Liver (tissue), 9 donors: ENCODE measurements around the gene VOPP1. TPM values are rescaled to one million over a fixed set of nuclear protein-coding genes. Genes with fewer than 3 reads are reported as not detected.

ENCODE experiments used
- DNase-seq: peaks from one replicate; pipeline ENCODE4 v3.0.0-alpha.2; 2017; ENCODE audit warnings: low spot score
- H3K27ac ChIP-seq, 2 donors: one replicate each; pipeline ENCODE4 v1.7.0; 2013; ENCODE audit warnings: inconsistent platforms in 2 of 2, low read length in 2 of 2, control low read depth in 1 of 2, low read depth in 1 of 2, mild to moderate bottlenecking in 1 of 2
- H3K27me3 ChIP-seq, 4 donors: one replicate each; pipeline versions ENCODE4 v1.6.1 to v1.7.0; 2013; ENCODE audit warnings: low read length in 3 of 4, inconsistent platforms in 1 of 4, mild to moderate bottlenecking in 1 of 4, moderate library complexity in 1 of 4; ENCODE audit not compliant: control insufficient read depth in 4 of 4, insufficient read depth in 4 of 4
- H3K36me3 ChIP-seq, 4 donors: one replicate each; pipeline versions ENCODE4 v1.6.1 to v1.7.0; 2013; ENCODE audit warnings: low read length in 3 of 4, mild to moderate bottlenecking in 3 of 4, low read depth in 1 of 4, moderate library complexity in 1 of 4; ENCODE audit not compliant: control insufficient read depth in 4 of 4, insufficient read depth in 3 of 4
- H3K4me1 ChIP-seq, 4 donors: one replicate each; pipeline versions ENCODE4 v1.6.1 to v1.7.0; 2013; ENCODE audit warnings: low read length in 3 of 4, mild to moderate bottlenecking in 3 of 4, moderate library complexity in 1 of 4; ENCODE audit not compliant: control insufficient read depth in 4 of 4, insufficient read depth in 4 of 4
- H3K4me3 ChIP-seq, 3 donors: one replicate each; pipeline versions ENCODE4 v1.6.1 to v1.7.0; 2013; ENCODE audit warnings: low read length in 3 of 3, control low read depth in 1 of 3, low read depth in 1 of 3, mild to moderate bottlenecking in 1 of 3
- H3K9ac ChIP-seq, 2 donors: one replicate each; pipeline ENCODE4 v1.7.0; 2013; ENCODE audit warnings: low read length in 2 of 2, mild to moderate bottlenecking in 2 of 2, moderate library complexity in 2 of 2, control low read depth in 1 of 2, low read depth in 1 of 2
- H3K9me3 ChIP-seq, 4 donors: one replicate each; pipeline versions ENCODE4 v1.6.1 to v1.7.0; 2013; ENCODE audit warnings: low read length in 3 of 4; ENCODE audit not compliant: control insufficient read depth in 4 of 4
- EGR1 ChIP-seq, 2 donors: IDR thresholded peaks; 2 replicates each; pipeline ENCODE4 v1.6.1; 2016 to 2018; ENCODE audit warnings: antibody characterized with exemption in 2 of 2, low read depth in 2 of 2
- FOXA1 ChIP-seq: IDR thresholded peaks from 2 replicates; pipeline ENCODE4 v1.6.1; 2016; ENCODE audit warnings: antibody characterized with exemption
- FOXA2 ChIP-seq: IDR thresholded peaks from 2 replicates; pipeline ENCODE4 v1.6.1; 2016; ENCODE audit warnings: antibody characterized with exemption
- GABPA ChIP-seq, 2 donors: IDR thresholded peaks in 1 of 2; conservative IDR thresholded peaks in 1 of 2; 2 replicates each; pipeline ENCODE4 v1.6.1; 2016; ENCODE audit warnings: antibody characterized with exemption in 2 of 2, mild to moderate bottlenecking in 1 of 2, moderate library complexity in 1 of 2
- HNF4A ChIP-seq, 2 donors: conservative IDR thresholded peaks; 2 replicates each; pipeline ENCODE4 v1.6.1; 2016; ENCODE audit warnings: antibody characterized with exemption in 2 of 2, mild to moderate bottlenecking in 2 of 2
- HNF4G ChIP-seq: IDR thresholded peaks from 2 replicates; pipeline ENCODE4 v1.6.1; 2016; ENCODE audit warnings: antibody characterized with exemption
- JUND ChIP-seq, 2 donors: IDR thresholded peaks; 2 replicates each; pipeline ENCODE4 v1.6.1; 2016; ENCODE audit warnings: antibody characterized with exemption in 2 of 2
- MAX ChIP-seq: IDR thresholded peaks from 2 replicates; pipeline ENCODE4 v1.6.1; 2016; ENCODE audit warnings: antibody characterized with exemption
- NR2F2 ChIP-seq: IDR thresholded peaks from 2 replicates; pipeline ENCODE4 v1.6.1; 2016; ENCODE audit warnings: antibody characterized with exemption
- RAD21 ChIP-seq, 2 donors: IDR thresholded peaks; 2 replicates each; pipeline ENCODE4 v1.6.1; 2016; ENCODE audit warnings: antibody characterized with exemption in 2 of 2, mild to moderate bottlenecking in 2 of 2
- REST ChIP-seq: IDR thresholded peaks from 2 replicates; pipeline ENCODE4 v1.6.1; 2016; ENCODE audit warnings: antibody characterized with exemption, mild to moderate bottlenecking
- RXRA ChIP-seq, 2 donors: IDR thresholded peaks; 2 replicates each; pipeline ENCODE4 v1.6.1; 2017 to 2018; ENCODE audit warnings: antibody characterized with exemption in 2 of 2, mild to moderate bottlenecking in 1 of 2
- SP1 ChIP-seq: IDR thresholded peaks from 2 replicates; pipeline ENCODE4 v1.6.1; 2018; ENCODE audit warnings: antibody characterized with exemption, mild to moderate bottlenecking
- TAF1 ChIP-seq: conservative IDR thresholded peaks from 2 replicates; pipeline ENCODE4 v1.6.1; 2016; ENCODE audit warnings: antibody characterized with exemption, mild to moderate bottlenecking
- YY1 ChIP-seq: IDR thresholded peaks from 2 replicates; pipeline ENCODE4 v1.6.1; 2016; ENCODE audit warnings: antibody characterized with exemption, mild to moderate bottlenecking
- WGBS: extraction: QIAGEN DNeasy Blood & Tissue Kit; methylation state at CpG from one replicate; pipeline ENCODE4 v1.1.7; 2013; 5-methylcytosine and 5-hydroxymethylcytosine counted together
- polyA plus RNA-seq, 2 donors: library from polyadenylated mRNA; stranded (reverse) in 1 of 2; unstranded in 1 of 2; fragments of 200-250 nt in 1 of 2; fragments of >200 nt in 1 of 2; fragmentation: Nextera tagmentation in 1 of 2; extraction: Ambion mirVana in 1 of 2; gene quantifications; one replicate each; pipeline versions ENCODE4 v1.2.1 to v1.2.3, GENCODE V29; 2013 to 2015
- total RNA-seq, 2 donors: library from RNA; depleted of rRNA; stranded (reverse); fragments of >200 nt; gene quantifications; one replicate each; pipeline ENCODE4 v1.2.3, GENCODE V29; 2014
- TF ChIP-seq, protein P1 (sequence below): IDR thresholded peaks from 2 replicates; pipeline ENCODE4 v1.6.1; 2016; ENCODE audit warnings: antibody characterized with exemption
- TF ChIP-seq, protein P2 (sequence below): IDR thresholded peaks from 2 replicates; pipeline ENCODE4 v1.6.1; 2016; ENCODE audit warnings: antibody characterized with exemption
- TF ChIP-seq, protein P3 (sequence below): fragments of 150-350 bp; IDR thresholded peaks from 2 replicates; pipeline ENCODE4 v1.5.1; 2017; ENCODE audit warnings: improper control_type of control experiment, low read depth, low read length; ENCODE audit not compliant: missing input control
- donor health status: healthy.
- donor health status: healthy.
- donor health status: healthy.
- donor health status: healthy.
- donor health status: healthy.

VOPP1 gene
- total and polyA plus RNA-seq, 4 donors: 11.5 to 23.8 (median 21.7) TPM

- 75% methylated on average over 4 of the region's 4 CpGs for WGBS
- no peaks in the 10 kb centered on the region for H3K27me3 ChIP-seq
- no peak overlapping the region for H3K27ac ChIP-seq
- H3K9me3 ChIP-seq: no peaks in the 10 kb centered on the region
- H3K4me1 ChIP-seq: peaks cover 0 to 6% (median 1%) of the 10 kb centered on the region in 4 donors
- H3K9ac ChIP-seq: no peak overlapping the region
- DNase-seq: no peak
- H3K4me3 ChIP-seq: no peak overlapping the region
- H3K36me3 ChIP-seq: no peaks in the 10 kb centered on the region
- TF ChIP-seq EGR1 (IDR thresholded peaks at IDR 0.05; ENCODE audit: low read depth in 2 of 2): no peak
- no peak for TF ChIP-seq REST
- TF ChIP-seq RXRA (IDR thresholded peaks at IDR 0.05): no peak
- no peak for TF ChIP-seq JUND (IDR thresholded peaks at IDR 0.05)
- TF ChIP-seq, protein P1, sequence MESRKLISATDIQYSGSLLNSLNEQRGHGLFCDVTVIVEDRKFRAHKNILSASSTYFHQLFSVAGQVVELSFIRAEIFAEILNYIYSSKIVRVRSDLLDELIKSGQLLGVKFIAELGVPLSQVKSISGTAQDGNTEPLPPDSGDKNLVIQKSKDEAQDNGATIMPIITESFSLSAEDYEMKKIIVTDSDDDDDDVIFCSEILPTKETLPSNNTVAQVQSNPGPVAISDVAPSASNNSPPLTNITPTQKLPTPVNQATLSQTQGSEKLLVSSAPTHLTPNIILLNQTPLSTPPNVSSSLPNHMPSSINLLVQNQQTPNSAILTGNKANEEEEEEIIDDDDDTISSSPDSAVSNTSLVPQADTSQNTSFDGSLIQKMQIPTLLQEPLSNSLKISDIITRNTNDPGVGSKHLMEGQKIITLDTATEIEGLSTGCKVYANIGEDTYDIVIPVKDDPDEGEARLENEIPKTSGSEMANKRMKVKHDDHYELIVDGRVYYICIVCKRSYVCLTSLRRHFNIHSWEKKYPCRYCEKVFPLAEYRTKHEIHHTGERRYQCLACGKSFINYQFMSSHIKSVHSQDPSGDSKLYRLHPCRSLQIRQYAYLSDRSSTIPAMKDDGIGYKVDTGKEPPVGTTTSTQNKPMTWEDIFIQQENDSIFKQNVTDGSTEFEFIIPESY: no peak
- TF ChIP-seq FOXA1: no peak
- TF ChIP-seq HNF4A (conservative IDR thresholded peaks at IDR 0.05): no peak
- TF ChIP-seq SP1: no peak
- no peak for TF ChIP-seq TAF1
- TF ChIP-seq NR2F2: no peak
- no peak for TF ChIP-seq GABPA (IDR thresholded peaks at IDR 0.05 in 1 of 2, conservative IDR thresholded peaks at IDR 0.05 in 1 of 2)
- TF ChIP-seq, protein P2, sequence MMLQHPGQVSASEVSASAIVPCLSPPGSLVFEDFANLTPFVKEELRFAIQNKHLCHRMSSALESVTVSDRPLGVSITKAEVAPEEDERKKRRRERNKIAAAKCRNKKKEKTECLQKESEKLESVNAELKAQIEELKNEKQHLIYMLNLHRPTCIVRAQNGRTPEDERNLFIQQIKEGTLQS: no peak
- no peak for TF ChIP-seq FOXA2
- no peak for TF ChIP-seq MAX
- no peak for TF ChIP-seq HNF4G
- TF ChIP-seq, protein P3, sequence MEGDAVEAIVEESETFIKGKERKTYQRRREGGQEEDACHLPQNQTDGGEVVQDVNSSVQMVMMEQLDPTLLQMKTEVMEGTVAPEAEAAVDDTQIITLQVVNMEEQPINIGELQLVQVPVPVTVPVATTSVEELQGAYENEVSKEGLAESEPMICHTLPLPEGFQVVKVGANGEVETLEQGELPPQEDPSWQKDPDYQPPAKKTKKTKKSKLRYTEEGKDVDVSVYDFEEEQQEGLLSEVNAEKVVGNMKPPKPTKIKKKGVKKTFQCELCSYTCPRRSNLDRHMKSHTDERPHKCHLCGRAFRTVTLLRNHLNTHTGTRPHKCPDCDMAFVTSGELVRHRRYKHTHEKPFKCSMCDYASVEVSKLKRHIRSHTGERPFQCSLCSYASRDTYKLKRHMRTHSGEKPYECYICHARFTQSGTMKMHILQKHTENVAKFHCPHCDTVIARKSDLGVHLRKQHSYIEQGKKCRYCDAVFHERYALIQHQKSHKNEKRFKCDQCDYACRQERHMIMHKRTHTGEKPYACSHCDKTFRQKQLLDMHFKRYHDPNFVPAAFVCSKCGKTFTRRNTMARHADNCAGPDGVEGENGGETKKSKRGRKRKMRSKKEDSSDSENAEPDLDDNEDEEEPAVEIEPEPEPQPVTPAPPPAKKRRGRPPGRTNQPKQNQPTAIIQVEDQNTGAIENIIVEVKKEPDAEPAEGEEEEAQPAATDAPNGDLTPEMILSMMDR: no peak
- no peak for TF ChIP-seq YY1
- no peak for TF ChIP-seq RAD21 (IDR thresholded peaks at IDR 0.05)
Observed at GRCh38 chr7:55527307-55527706, 45.0 kb downstream of the VOPP1 start.
